B cell (primary cell): ENCODE results near the gene EP400. TPM values are rescaled to one million over a fixed set of nuclear protein-coding genes. Genes with fewer than 3 reads are reported as not detected.

ENCODE experiments used
- ATAC-seq: fragments of 200-7000 bp; cut with Tn5 transposase; one replicate; pipeline ENCODE4 v1.10.0; 2021; ENCODE audit warnings: low read depth, mild to moderate bottlenecking, moderate number of reproducible peaks, moderate library complexity
- CTCF ChIA-PET: fragments of 350-600 bp; sonication (Branson Sonifier 250); formaldehyde crosslinking; loops from one replicate; lab custom pipeline; 2021; ENCODE audit warnings: antibody characterized with exemption, inconsistent platforms; lab: Charles Lee
- POLR2A ChIA-PET: fragments of 350-600 bp; sonication (Branson Sonifier 250); formaldehyde crosslinking; loops from one replicate; lab custom pipeline; 2021; ENCODE audit warnings: antibody characterized with exemption; lab: Charles Lee
- DNase-seq: peaks from one replicate; pipeline ENCODE4 v3.0.0; 2013
- H2AFZ ChIP-seq: 2 replicates; pipeline ENCODE4 v1.6.1; 2012; ENCODE audit warnings: mild to moderate bottlenecking, low read depth, low read length; ENCODE audit not compliant: insufficient read depth, poor library complexity, severe bottlenecking
- H3K27ac ChIP-seq, 2 donors: 1 replicate in 1 of 2; 2 replicates in 1 of 2; pipeline ENCODE4 v1.5.1; 2012 to 2013; ENCODE audit warnings: low read length in 2 of 2, mild to moderate bottlenecking in 2 of 2, moderate library complexity in 1 of 2
- H3K27me3 ChIP-seq, 4 experiments: fragments of 200-600 bp in 1 of 4; sonication (generic) in 1 of 4; replicated peaks in 1 of 4; 1 replicate in 2 of 4; 2 replicates in 2 of 4; pipeline versions ENCODE4 v1.6.1 to v1.7.0; 2013 to 2016; ENCODE audit warnings: low read length in 3 of 4, mild to moderate bottlenecking in 2 of 4, mixed read lengths in 1 of 4, moderate library complexity in 1 of 4; ENCODE audit not compliant: insufficient read depth in 4 of 4, control insufficient read depth in 3 of 4; ENCODE audit errors: control extremely low read depth in 1 of 4
- H3K36me3 ChIP-seq, 2 experiments: replicated peaks in 1 of 2; 1 replicate in 1 of 2; 2 replicates in 1 of 2; pipeline versions ENCODE4 v1.6.1 to v1.7.1; 2013; ENCODE audit warnings: low read length in 1 of 2; ENCODE audit not compliant: insufficient read depth in 2 of 2, control insufficient read depth in 1 of 2; ENCODE audit errors: control extremely low read depth in 1 of 2, extremely low read depth in 1 of 2
- H3K4me1 ChIP-seq, 2 donors: fragments of 200-600 bp in 1 of 2; sonication (generic) in 1 of 2; 1 replicate in 1 of 2; 2 replicates in 1 of 2; pipeline versions ENCODE4 v1.5.1 to v1.6.1; 2013 to 2017; ENCODE audit warnings: low read length in 2 of 2; ENCODE audit not compliant: control insufficient read depth in 2 of 2, insufficient read depth in 2 of 2
- H3K4me2 ChIP-seq: replicated peaks from 2 replicates; pipeline ENCODE3; 2012; ENCODE audit warnings: mild to moderate bottlenecking, low read depth, low read length; ENCODE audit not compliant: poor library complexity, severe bottlenecking
- H3K4me3 ChIP-seq, 5 experiments: fragments of 200-600 bp in 1 of 5; sonication (generic) in 1 of 5; 1 replicate in 3 of 5; 2 replicates in 2 of 5; pipeline versions ENCODE4 v1.5.1 to v1.7.0; 2011 to 2016; ENCODE audit warnings: low read length in 4 of 5, mild to moderate bottlenecking in 4 of 5, low read depth in 2 of 5, control low read depth in 1 of 5, moderate library complexity in 1 of 5; ENCODE audit not compliant: insufficient read depth in 1 of 5; ENCODE audit errors: control extremely low read depth in 1 of 5, extremely low read depth in 1 of 5
- H3K79me2 ChIP-seq: fragments of 200-600 bp; sonication (generic); one replicate; pipeline ENCODE4 v1.6.0; 2016; ENCODE audit warnings: low read length; ENCODE audit not compliant: control insufficient read depth, insufficient read depth
- H3K9ac ChIP-seq: fragments of 200-600 bp; sonication (generic); 2 replicates; pipeline ENCODE4 v1.6.1; 2017; ENCODE audit warnings: mild to moderate bottlenecking, low read length, moderate library complexity
- H3K9me3 ChIP-seq, 3 donors: one replicate each; pipeline versions ENCODE4 v1.6.1 to v1.7.1; 2013; ENCODE audit warnings: low read length in 2 of 3; ENCODE audit not compliant: control insufficient read depth in 2 of 3, insufficient read depth in 1 of 3; ENCODE audit errors: control extremely low read depth in 1 of 3
- H4K20me1 ChIP-seq: 2 replicates; pipeline ENCODE4 v1.6.0; 2012; ENCODE audit warnings: mild to moderate bottlenecking, low read length; ENCODE audit not compliant: insufficient read depth, control insufficient read depth, poor library complexity, severe bottlenecking
- H3K27ac Mint-ChIP-seq: one replicate; pipeline ENCODE4 v1.8.0; 2021; ENCODE audit warnings: mixed read lengths
- H3K27me3 Mint-ChIP-seq: one replicate; pipeline ENCODE4 v1.8.0; 2021; ENCODE audit warnings: mixed read lengths
- H3K4me1 Mint-ChIP-seq: one replicate; pipeline ENCODE4 v1.8.0; 2021; ENCODE audit warnings: mixed read lengths
- H3K4me3 Mint-ChIP-seq: one replicate; pipeline ENCODE4 v1.8.0; 2021; ENCODE audit warnings: mixed read lengths
- H3K9me3 Mint-ChIP-seq: one replicate; pipeline ENCODE4 v1.8.0; 2022; ENCODE audit warnings: mixed read lengths; ENCODE audit not compliant: insufficient read depth
- EZH2 ChIP-seq: IDR thresholded peaks from 2 replicates; pipeline ENCODE4 v1.6.1; 2012; ENCODE audit warnings: borderline replicate concordance, low read depth, mild to moderate bottlenecking, moderate library complexity, low read length; ENCODE audit not compliant: insufficient read depth, poor library complexity, severe bottlenecking
- WGBS: methylation state at CpG from one replicate; pipeline ENCODE4 v1.1.5; 2013; ENCODE audit warnings: missing lambda C conversion rate; ENCODE audit not compliant: insufficient coverage; 5-methylcytosine and 5-hydroxymethylcytosine counted together
- intact Hi-C: fragments of 100-400 bp; cut with micrococcal nuclease; formaldehyde crosslinking; loops from one replicate; pipeline ENCODE4 v1.10.0; 2022
- polyA plus RNA-seq: library from polyadenylated mRNA; depleted of rRNA; stranded (reverse); fragments of >200 nt; gene quantifications from 2 replicates; pipeline ENCODE4 v1.2.3, GENCODE V29; 2012
- total RNA-seq, 2 donors: library from RNA; stranded (reverse); fragments of 120-200 nt in 1 of 2; gene quantifications; 1 replicate in 1 of 2; 2 replicates in 1 of 2; pipeline versions ENCODE4 v1.2.3 to v1.2.4, GENCODE V29; 2013 to 2022
- TF ChIP-seq, protein P1 (sequence below): fragments of 200-600 bp; IDR thresholded peaks from one replicate; pipeline ENCODE4 v1.8.0; 2022; ENCODE audit warnings: antibody characterized with exemption, mild to moderate bottlenecking

The EP400 gene
- total and polyA plus RNA-seq, 2 donors (not counting 1 experiment from before 2014, with no cell fraction given) = 17.3 to 82.2 TPM

DNA sequence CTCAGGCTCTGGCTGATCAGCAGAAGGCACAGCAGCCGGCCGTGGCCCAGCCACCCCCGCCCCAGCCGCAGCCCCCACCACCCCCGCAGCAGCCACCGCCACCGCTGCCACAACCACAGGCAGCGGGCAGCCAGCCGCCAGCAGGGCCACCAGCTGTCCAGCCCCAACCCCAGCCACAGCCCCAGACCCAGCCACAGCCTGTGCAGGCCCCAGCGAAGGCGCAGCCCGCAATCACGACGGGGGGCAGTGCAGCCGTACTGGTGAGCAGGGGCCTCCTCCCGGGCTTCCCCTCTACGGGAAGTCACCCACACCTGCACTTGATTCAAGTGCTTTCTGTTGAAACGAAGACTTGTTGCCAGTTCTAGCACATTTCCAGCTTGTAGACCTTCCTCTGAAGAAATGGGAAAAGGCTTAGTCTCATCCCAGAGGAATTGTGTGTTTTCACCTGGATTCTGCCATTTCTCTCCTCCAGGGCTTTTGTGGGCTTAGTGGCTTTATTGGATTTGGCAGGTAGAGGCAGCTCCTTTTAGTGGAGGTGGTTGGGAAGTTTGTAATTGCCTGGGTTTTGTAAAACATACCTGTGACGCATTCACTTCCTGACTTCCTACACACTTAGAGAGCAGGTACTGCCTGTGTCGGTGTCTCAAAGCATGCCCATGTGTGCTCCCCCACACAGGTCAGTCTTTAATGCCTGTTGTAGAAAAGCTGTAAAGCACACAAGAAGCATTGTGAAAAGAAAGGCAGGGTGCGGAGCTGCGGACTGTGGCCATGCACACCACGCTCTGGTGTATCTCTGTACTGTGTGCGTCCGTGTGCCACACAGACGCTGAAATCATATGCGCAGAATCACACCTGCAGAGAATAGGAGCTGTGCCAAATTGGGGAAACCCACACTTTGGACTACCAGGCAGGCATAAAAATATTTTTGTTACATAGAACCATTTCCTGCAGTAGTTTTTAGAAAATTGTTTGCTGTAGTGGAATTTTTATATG is 103.9 kb downstream of the EP400 start:
- H3K27ac ChIP-seq = no peak overlapping the region
- H3K4me3 Mint-ChIP-seq = peak overlapping the region; percentile 5
- H3K36me3 ChIP-seq = peaks cover 0 to 71% of the 10 kb centered on the region in 2 experiments
- H3K4me2 ChIP-seq = no peak overlapping the region
- peaks cover 24 to 28% of the 10 kb centered on the region in 2 donors for H3K4me1 ChIP-seq
- no peak overlapping the region for H3K27ac Mint-ChIP-seq
- TF ChIP-seq, protein P1, sequence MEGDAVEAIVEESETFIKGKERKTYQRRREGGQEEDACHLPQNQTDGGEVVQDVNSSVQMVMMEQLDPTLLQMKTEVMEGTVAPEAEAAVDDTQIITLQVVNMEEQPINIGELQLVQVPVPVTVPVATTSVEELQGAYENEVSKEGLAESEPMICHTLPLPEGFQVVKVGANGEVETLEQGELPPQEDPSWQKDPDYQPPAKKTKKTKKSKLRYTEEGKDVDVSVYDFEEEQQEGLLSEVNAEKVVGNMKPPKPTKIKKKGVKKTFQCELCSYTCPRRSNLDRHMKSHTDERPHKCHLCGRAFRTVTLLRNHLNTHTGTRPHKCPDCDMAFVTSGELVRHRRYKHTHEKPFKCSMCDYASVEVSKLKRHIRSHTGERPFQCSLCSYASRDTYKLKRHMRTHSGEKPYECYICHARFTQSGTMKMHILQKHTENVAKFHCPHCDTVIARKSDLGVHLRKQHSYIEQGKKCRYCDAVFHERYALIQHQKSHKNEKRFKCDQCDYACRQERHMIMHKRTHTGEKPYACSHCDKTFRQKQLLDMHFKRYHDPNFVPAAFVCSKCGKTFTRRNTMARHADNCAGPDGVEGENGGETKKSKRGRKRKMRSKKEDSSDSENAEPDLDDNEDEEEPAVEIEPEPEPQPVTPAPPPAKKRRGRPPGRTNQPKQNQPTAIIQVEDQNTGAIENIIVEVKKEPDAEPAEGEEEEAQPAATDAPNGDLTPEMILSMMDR = no peak
- no peak for TF ChIP-seq EZH2
- CTCF ChIA-PET = no interaction called here
- peaks cover 38% of the 10 kb centered on the region for H3K4me1 Mint-ChIP-seq
- no peak overlapping the region for H3K9ac ChIP-seq
- POLR2A ChIA-PET = no interaction called here
- no peak overlapping the region for H3K4me3 ChIP-seq
- H3K79me2 ChIP-seq = no peaks in the 10 kb centered on the region
- H4K20me1 ChIP-seq = no peaks in the 10 kb centered on the region
- no peaks in the 10 kb centered on the region for H3K27me3 ChIP-seq
- H3K27me3 Mint-ChIP-seq = no peaks in the 10 kb centered on the region
- ATAC-seq (no peak), DNase-seq (no peak)
- WGBS = 97% methylated on average over 20 of the region's 27 CpGs
- intact Hi-C loops = no loop called here
- no peak overlapping the region for H2AFZ ChIP-seq
- peaks cover 0 to 2% (median 0%) of the 10 kb centered on the region in 3 donors for H3K9me3 ChIP-seq
- H3K9me3 Mint-ChIP-seq = no peaks in the 10 kb centered on the region

DNA sequence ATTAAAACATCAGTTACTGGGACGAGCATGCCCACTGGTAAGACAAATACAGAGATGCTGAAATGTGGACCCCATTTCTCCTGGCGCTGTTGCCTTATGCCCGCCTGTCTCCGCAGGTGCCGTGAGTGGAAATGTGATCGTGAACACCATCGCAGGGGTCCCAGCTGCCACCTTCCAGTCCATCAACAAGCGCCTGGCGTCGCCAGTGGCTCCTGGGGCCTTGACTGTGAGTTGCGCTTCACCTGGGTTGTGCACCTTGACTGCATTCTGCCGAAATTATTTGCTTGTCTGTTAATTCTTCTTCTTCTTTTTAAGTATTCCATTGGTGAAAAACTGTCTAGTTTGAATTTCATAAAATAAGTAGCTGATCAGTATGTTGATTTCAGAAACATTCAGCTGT is 105.2 kb downstream of the EP400 start:
- no peaks in the 10 kb centered on the region for H4K20me1 ChIP-seq
- no peak overlapping the region for H3K9ac ChIP-seq
- H3K4me3 Mint-ChIP-seq = no peak overlapping the region
- ChIA-PET CTCF (no interaction called here), POLR2A (no interaction called here)
- no peaks in the 10 kb centered on the region for H3K79me2 ChIP-seq
- H3K4me3 ChIP-seq = no peak overlapping the region
- no peak overlapping the region for H3K27ac ChIP-seq
- 97% methylated on average over 12 of the region's 12 CpGs for WGBS
- H2AFZ ChIP-seq = no peak overlapping the region
- H3K36me3 ChIP-seq = peaks cover 0 to 63% of the 10 kb centered on the region in 2 experiments
- DNase-seq = no peak
- no peak for TF ChIP-seq EZH2
- TF ChIP-seq, protein P1 = no peak
- peaks cover 38% of the 10 kb centered on the region for H3K4me1 Mint-ChIP-seq
- H3K27me3 ChIP-seq = no peaks in the 10 kb centered on the region
- H3K27ac Mint-ChIP-seq = no peak overlapping the region
- peaks cover 0 to 2% (median 0%) of the 10 kb centered on the region in 3 donors for H3K9me3 ChIP-seq
- ATAC-seq = no peak
- intact Hi-C loops = no loop called here
- H3K4me2 ChIP-seq = no peak overlapping the region
- peaks cover 24 to 28% of the 10 kb centered on the region in 2 donors for H3K4me1 ChIP-seq
- H3K27me3 Mint-ChIP-seq = no peaks in the 10 kb centered on the region
- H3K9me3 Mint-ChIP-seq = no peaks in the 10 kb centered on the region
